Hepatocyte (in vitro differentiated cells): ENCODE data around the gene UBE2E1. TPM values are rescaled to one million over a fixed set of nuclear protein-coding genes. Genes with fewer than 3 reads are reported as not detected.

Experiments used
- DNase-seq: peaks from one replicate; pipeline ENCODE4 v3.0.0-alpha.2; 2016; ENCODE audit warnings: low spot score
- H2AFZ ChIP-seq: fragments of 200-600 bp; sonication (generic); 2 replicates; pipeline ENCODE4 v1.6.0; 2016; ENCODE audit warnings: antibody characterized with exemption, mild to moderate bottlenecking
- H3K27ac ChIP-seq: fragments of 200-600 bp; sonication (generic); 2 replicates; pipeline ENCODE4 v1.5.1; 2016; ENCODE audit warnings: mild to moderate bottlenecking
- H3K27me3 ChIP-seq: fragments of 200-600 bp; sonication (generic); 2 replicates; pipeline ENCODE4 v1.6.1; 2016
- H3K36me3 ChIP-seq: fragments of 200-600 bp; sonication (generic); replicated peaks from 2 replicates; pipeline ENCODE4 v1.5.1; 2016; ENCODE audit warnings: low read depth; ENCODE audit not compliant: insufficient read depth
- H3K4me1 ChIP-seq: fragments of 200-600 bp; sonication (generic); 2 replicates; pipeline ENCODE4 v1.5.1; 2016; ENCODE audit warnings: mild to moderate bottlenecking, moderate library complexity; ENCODE audit not compliant: insufficient read depth
- H3K4me2 ChIP-seq: fragments of 200-600 bp; sonication (generic); 2 replicates; pipeline ENCODE4 v1.6.0; 2016
- H3K4me3 ChIP-seq: fragments of 200-600 bp; sonication (generic); 2 replicates; pipeline ENCODE4 v1.5.1; 2016; ENCODE audit warnings: mild to moderate bottlenecking
- H3K79me2 ChIP-seq: fragments of 200-600 bp; sonication (generic); 2 replicates; pipeline ENCODE4 v1.6.0; 2017; ENCODE audit warnings: mild to moderate bottlenecking
- H3K9me2 ChIP-seq: fragments of 200-600 bp; sonication (generic); replicated peaks from 2 replicates; pipeline ENCODE4 v1.6.0; 2017; ENCODE audit warnings: mild to moderate bottlenecking; ENCODE audit not compliant: insufficient read depth
- H3K9me3 ChIP-seq: fragments of 200-600 bp; sonication (generic); 2 replicates; pipeline ENCODE4 v1.5.1; 2016; ENCODE audit warnings: low read depth, mild to moderate bottlenecking
- H4K20me1 ChIP-seq: fragments of 200-600 bp; sonication (generic); 2 replicates; pipeline ENCODE4 v1.6.0; 2016; ENCODE audit warnings: mild to moderate bottlenecking; ENCODE audit not compliant: insufficient read depth, poor library complexity, severe bottlenecking
- CTCF ChIP-seq: fragments of 200-600 bp; sonication (generic); IDR thresholded peaks from 2 replicates; pipeline ENCODE4 v1.5.1; 2016; ENCODE audit warnings: antibody characterized with exemption, mild to moderate bottlenecking; ENCODE audit not compliant: poor library complexity
- EZH2 ChIP-seq: fragments of 200-600 bp; sonication (generic); IDR thresholded peaks from 2 replicates; pipeline ENCODE4 v1.6.1; 2016; ENCODE audit warnings: antibody characterized with exemption, mild to moderate bottlenecking, borderline replicate concordance
- EZH2phosphoT487 ChIP-seq: fragments of 200-600 bp; sonication (generic); IDR thresholded peaks from one replicate; pipeline ENCODE4 v1.6.1; 2018; ENCODE audit warnings: antibody characterized with exemption, mild to moderate bottlenecking, low read depth, moderate library complexity; ENCODE audit not compliant: unreplicated experiment, severe bottlenecking
- WGBS: methylation state at CpG from one replicate; pipeline ENCODE4 v1.1.6; 2016; ENCODE audit warnings: low lambda C conversion rate; ENCODE audit errors: missing lambda C conversion rate; 5-methylcytosine and 5-hydroxymethylcytosine counted together
- polyA plus RNA-seq: library from polyadenylated mRNA; unstranded; fragments of >200 nt; fragmentation: Nextera tagmentation; extraction: Ambion mirVana; gene quantifications from 2 replicates; pipeline ENCODE4 v1.2.1, GENCODE V29; 2016
- total RNA-seq: library from RNA; depleted of rRNA; stranded (reverse); fragments of >200 nt; gene quantifications from 2 replicates; pipeline ENCODE4 v1.2.3, GENCODE V29; 2014

The UBE2E1 gene
- total and polyA plus RNA-seq, 2 experiments from 2014 or later: 20.8 to 179 TPM

GRCh38 chr3:23835802-23836201, 30.0 kb downstream of the UBE2E1 start:
- no peak for TF ChIP-seq CTCF
- TF ChIP-seq EZH2: no peak
- TF ChIP-seq EZH2phosphoT487: no peak
- no peaks in the 10 kb centered on the region for H3K36me3 ChIP-seq
- peaks cover 87% of the 10 kb centered on the region for H3K79me2 ChIP-seq
- peaks cover 37% of the 10 kb centered on the region for H4K20me1 ChIP-seq
- no peak for DNase-seq
- no peaks in the 10 kb centered on the region for H3K9me2 ChIP-seq
- H3K27ac ChIP-seq: no peak overlapping the region
- peaks cover 2% of the 10 kb centered on the region for H3K4me1 ChIP-seq
- H3K4me2 ChIP-seq: no peak overlapping the region
- WGBS: 45% methylated on average over 2 of the region's 2 CpGs
- no peak overlapping the region for H3K4me3 ChIP-seq
- no peaks in the 10 kb centered on the region for H3K9me3 ChIP-seq
- no peak overlapping the region for H2AFZ ChIP-seq
- no peaks in the 10 kb centered on the region for H3K27me3 ChIP-seq

- Histone ChIP-seq H4K20me1 (peaks cover 43% of the 10 kb centered on the region), H3K27ac (no peak overlapping the region), H2AFZ (no peak overlapping the region), H3K9me2 (no peaks in the 10 kb centered on the region), H3K79me2 (peaks cover 87% of the 10 kb centered on the region), H3K4me3 (no peak overlapping the region), H3K9me3 (no peaks in the 10 kb centered on the region), H3K4me1 (peaks cover 7% of the 10 kb centered on the region), H3K27me3 (no peaks in the 10 kb centered on the region), H3K36me3 (no peaks in the 10 kb centered on the region), H3K4me2 (no peak overlapping the region)
- 24% methylated on average over 1 of the region's 1 CpG for WGBS
- TF ChIP-seq CTCF: no peak
- no peak for TF ChIP-seq EZH2
- no peak for TF ChIP-seq EZH2phosphoT487
- no peak for DNase-seq
These were observed 30.9 kb downstream of the UBE2E1 start for GRCh38 chr3:23836536-23837230.

GRCh38 chr3:23837286-23837685, 31.5 kb downstream of the UBE2E1 start:
- no peak overlapping the region for H3K27ac ChIP-seq
- no peak overlapping the region for H3K4me3 ChIP-seq
- H3K4me1 ChIP-seq: peaks cover 7% of the 10 kb centered on the region
- no peaks in the 10 kb centered on the region for H3K9me2 ChIP-seq
- H3K27me3 ChIP-seq: no peaks in the 10 kb centered on the region
- TF ChIP-seq CTCF (no peak), EZH2 (no peak), EZH2phosphoT487 (no peak)
- H3K4me2 ChIP-seq: no peak overlapping the region
- H3K79me2 ChIP-seq: peaks cover 88% of the 10 kb centered on the region
- 90% methylated on average over 1 of the region's 1 CpG for WGBS
- DNase-seq: no peak
- peaks cover 44% of the 10 kb centered on the region for H4K20me1 ChIP-seq
- H3K9me3 ChIP-seq: no peaks in the 10 kb centered on the region
- no peaks in the 10 kb centered on the region for H3K36me3 ChIP-seq
- H2AFZ ChIP-seq: no peak overlapping the region
